Measurements from ENCODE around the gene USP54.
"Not testable (repeated sequence)": the region's sequence is repeated elsewhere in the genome, so short reads cannot be mapped to it uniquely, and the experiment has no call there.

The USP54 gene

GRCh38 chr10:73586583-73586984 lies 4.6 kb downstream of the USP54 start:
- no peak for DNase-seq (ENCODE audit: low spot score)

- DNase-seq (ENCODE audit: low spot score): no peak
Observed at GRCh38 chr10:73585327-73585726, 5.8 kb downstream of the USP54 start.

GRCh38 chr10:73584737-73585136 lies 6.4 kb downstream of the USP54 start:
- no peak for DNase-seq (ENCODE audit: low spot score)

- DNase-seq (ENCODE audit: low spot score): no peak
Observed at GRCh38 chr10:73581918-73582317, 9.2 kb downstream of the USP54 start.

- DNase-seq (ENCODE audit: low spot score): not testable (repeated sequence)
Observed at GRCh38 chr10:73578927-73579326, 12.2 kb downstream of the USP54 start.

GRCh38 chr10:73577788-73578187 lies 13.4 kb downstream of the USP54 start:
- peak; percentile 26 for DNase-seq (ENCODE audit: low spot score)

GRCh38 chr10:73576890-73577591 lies 14.1 kb downstream of the USP54 start:
- DNase-seq (ENCODE audit: low spot score): no peak

GRCh38 chr10:73576178-73576889 lies 14.8 kb downstream of the USP54 start:
- peak; percentile 76 for DNase-seq (ENCODE audit: low spot score)

GRCh38 chr10:73567025-73567424 lies 24.1 kb downstream of the USP54 start:
- DNase-seq (ENCODE audit: low spot score): not testable (repeated sequence)

GRCh38 chr10:73561192-73561591 lies 29.9 kb downstream of the USP54 start:
- no peak for DNase-seq (ENCODE audit: low spot score)

GRCh38 chr10:73559590-73559989 lies 31.6 kb downstream of the USP54 start:
- DNase-seq (ENCODE audit: low spot score): no peak

- DNase-seq (ENCODE audit: low spot score): no peak
Observed at GRCh38 chr10:73556855-73557254, 34.3 kb downstream of the USP54 start.

- no peak for DNase-seq (ENCODE audit: low spot score)
Observed at GRCh38 chr10:73554721-73555120, 36.4 kb downstream of the USP54 start.

- DNase-seq (ENCODE audit: low spot score): no peak
Observed at GRCh38 chr10:73553761-73554160, 37.4 kb downstream of the USP54 start.

- DNase-seq (ENCODE audit: low spot score): no peak
Observed at GRCh38 chr10:73552819-73553715, 38.1 kb downstream of the USP54 start.

GRCh38 chr10:73551515-73551914 lies 39.6 kb downstream of the USP54 start:
- no peak for DNase-seq (ENCODE audit: low spot score)

GRCh38 chr10:73545357-73545756 lies 45.8 kb downstream of the USP54 start:
- DNase-seq (ENCODE audit: low spot score): no peak

- no peak for DNase-seq (ENCODE audit: low spot score)
Observed at GRCh38 chr10:73537709-73538108, 53.4 kb downstream of the USP54 start.

GRCh38 chr10:73537288-73537687 lies 53.9 kb downstream of the USP54 start:
- no peak for DNase-seq (ENCODE audit: low spot score)

GRCh38 chr10:73534857-73535256 lies 56.3 kb downstream of the USP54 start:
- no peak for DNase-seq (ENCODE audit: low spot score)

- peak; percentile 71 for DNase-seq (ENCODE audit: low spot score)
Observed at GRCh38 chr10:73529089-73529832, 61.9 kb downstream of the USP54 start.

- DNase-seq (ENCODE audit: low spot score): no peak
Observed at GRCh38 chr10:73522263-73522662, 68.9 kb downstream of the USP54 start.

Data from AG08396 (cell line).